HepG2 (cell line): ENCODE measurements around the gene SGMS1. TPM values are rescaled to one million over a fixed set of nuclear protein-coding genes. Genes with fewer than 3 reads are reported as not detected.

Experiments used
- ATAC-seq: fragments of 200-7000 bp; cut with Tn5 transposase; 3 replicates; pipeline ENCODE4 v1.9.1; 2020; ENCODE audit warnings: mild to moderate bottlenecking, moderate library complexity
- BruUV-seq: library from RNA; stranded (reverse); fragments of 400-500 nt; replicated peaks from 2 replicates; lab custom pipeline; 2021; lab: Mats Ljungman, UMichigan
- CTCF ChIA-PET: fragments of 300-600 bp; formaldehyde crosslinking; extraction: SDS; loops from one replicate; lab custom pipeline; 2021; ENCODE audit warnings: low total read pairs, inconsistent platforms, low intra/inter-chr PET ratio; lab: Yijun Ruan, JAX
- POLR2A ChIA-PET: fragments of 350-600 bp; sonication (Branson Sonifier 250); formaldehyde crosslinking; loops from one replicate; lab custom pipeline; 2020; ENCODE audit warnings: antibody characterized with exemption, inconsistent platforms; lab: Yijun Ruan, JAX
- DNase-seq: peaks from one replicate; pipeline ENCODE4 v3.0.0-alpha.2; 2015; ENCODE audit warnings: low spot score
- FAIRE-seq: peaks from 3 replicates; lab custom pipeline; 2011; peaks lifted over from hg19 to GRCh38; lab: Jason Lieb, UNC
- H2AFZ ChIP-seq: one replicate; pipeline ENCODE4 v1.6.1; 2011; ENCODE audit warnings: low read length, inconsistent platforms
- H3K27ac ChIP-seq: fragments of 300-600 bp; 3 replicates; pipeline ENCODE4 v1.8.0; 2011; ENCODE audit warnings: mixed run types, mild to moderate bottlenecking, mixed read lengths, low read length, inconsistent platforms; ENCODE audit not compliant: insufficient read depth; ENCODE audit errors: extremely low read length
- H3K27me3 ChIP-seq, 2 experiments: fragments of 200-600 bp in 1 of 2; 2 replicates in 1 of 2; 3 replicates in 1 of 2; pipeline versions ENCODE4 v1.6.0 to v1.8.0; 2011; ENCODE audit warnings: low read length in 2 of 2, mild to moderate bottlenecking in 2 of 2, moderate library complexity in 2 of 2, inconsistent platforms in 1 of 2; ENCODE audit not compliant: insufficient read depth in 2 of 2, control insufficient read depth in 1 of 2
- H3K36me3 ChIP-seq, 2 experiments: fragments of 200-600 bp in 1 of 2; replicated peaks in 1 of 2; 2 replicates in 1 of 2; 3 replicates in 1 of 2; pipeline versions ENCODE4 v1.5.1 to v1.8.0; 2011; ENCODE audit warnings: low read length in 2 of 2, inconsistent platforms in 1 of 2; ENCODE audit not compliant: insufficient read depth in 2 of 2, control insufficient read depth in 1 of 2
- H3K4me1 ChIP-seq: 2 replicates; pipeline ENCODE4 v1.5.1; 2012; ENCODE audit warnings: low read length, inconsistent platforms; ENCODE audit not compliant: insufficient read depth
- H3K4me2 ChIP-seq: 2 replicates; pipeline ENCODE4 v1.6.0; 2011; ENCODE audit warnings: low read depth, low read length, inconsistent platforms
- H3K4me3 ChIP-seq, 3 experiments: fragments of 200-600 bp in 1 of 3; sonication (generic), shearing (Covaris generic) in 1 of 3; replicated peaks in 1 of 3; 2 replicates each; pipeline ENCODE4 v1.5.1; 2011 to 2016; ENCODE audit warnings: low read length in 3 of 3, inconsistent platforms in 2 of 3, low read depth in 2 of 3, mild to moderate bottlenecking in 2 of 3, control low read depth in 1 of 3, mixed read lengths in 1 of 3; ENCODE audit not compliant: insufficient read depth in 1 of 3
- H3K79me2 ChIP-seq: one replicate; pipeline ENCODE4 v1.6.1; 2011; ENCODE audit warnings: low read length, inconsistent platforms; ENCODE audit not compliant: insufficient read depth
- H3K9ac ChIP-seq: 2 replicates; pipeline ENCODE4 v1.6.0; 2011; ENCODE audit warnings: mild to moderate bottlenecking, low read depth, low read length, inconsistent platforms; ENCODE audit not compliant: insufficient read depth
- H3K9me3 ChIP-seq: 2 replicates; pipeline ENCODE4 v1.5.1; 2012; ENCODE audit warnings: mild to moderate bottlenecking, low read length
- H4K20me1 ChIP-seq: 2 replicates; pipeline ENCODE4 v1.6.0; 2011; ENCODE audit warnings: inconsistent platforms, mild to moderate bottlenecking, low read length, moderate library complexity; ENCODE audit not compliant: insufficient read depth
- BORCS8-MEF2B ChIP-seq: sonication (generic); formaldehyde crosslinking; IDR thresholded peaks from 2 replicates; pipeline ENCODE4 v1.8.0; 2022; ENCODE audit warnings: mild to moderate bottlenecking, missing genetic modification reagents
- DNMT1 ChIP-seq: sonication (generic); formaldehyde crosslinking; IDR thresholded peaks from 2 replicates; pipeline ENCODE4 v1.5.1; 2020; ENCODE audit warnings: mild to moderate bottlenecking, missing genetic modification reagents
- FOXA1 ChIP-seq, 2 experiments: fragments of 450-650 bp in 1 of 2; sonication (generic) in 1 of 2; formaldehyde crosslinking in 1 of 2; IDR thresholded peaks; 2 replicates each; pipeline versions ENCODE4 v1.4.0 to v1.6.1; 2016 to 2020; ENCODE audit warnings: missing genetic modification reagents in 1 of 2
- MLLT10 ChIP-seq: sonication (generic); formaldehyde crosslinking; IDR thresholded peaks from 2 replicates; pipeline ENCODE4 v1.4.0; 2020; ENCODE audit warnings: missing genetic modification reagents
- MTF1 ChIP-seq: sonication (generic); formaldehyde crosslinking; IDR thresholded peaks from 2 replicates; pipeline ENCODE4 v1.5.0; 2020; ENCODE audit warnings: missing genetic modification reagents
- NPAS2 ChIP-seq: sonication (generic); formaldehyde crosslinking; IDR thresholded peaks from 2 replicates; pipeline ENCODE4 v1.8.0; 2022; ENCODE audit warnings: mild to moderate bottlenecking, missing genetic modification reagents, borderline replicate concordance
- PAX8 ChIP-seq: sonication (generic); formaldehyde crosslinking; IDR thresholded peaks from 2 replicates; pipeline ENCODE4 v1.8.0; 2022; ENCODE audit warnings: mild to moderate bottlenecking, missing genetic modification reagents, borderline replicate concordance
- RFX1 ChIP-seq: fragments of 450-650 bp; IDR thresholded peaks from 2 replicates; pipeline ENCODE4 v1.6.1; 2017
- SOX5 ChIP-seq: IDR thresholded peaks from 2 replicates; pipeline ENCODE4 v1.6.1; 2016; ENCODE audit warnings: borderline replicate concordance
- ZBTB2 ChIP-seq: sonication (generic); formaldehyde crosslinking; IDR thresholded peaks from 2 replicates; pipeline ENCODE4 v1.8.0; 2022; ENCODE audit warnings: low read depth, missing genetic modification reagents
- ZNF224 ChIP-seq: sonication (generic); formaldehyde crosslinking; IDR thresholded peaks from 2 replicates; pipeline ENCODE4 v1.5.0; 2020; ENCODE audit warnings: mild to moderate bottlenecking, missing genetic modification reagents
- ZNF230 ChIP-seq: sonication (generic); formaldehyde crosslinking; IDR thresholded peaks from 2 replicates; pipeline ENCODE4 v1.4.0; 2020; ENCODE audit warnings: mild to moderate bottlenecking, missing genetic modification reagents
- ZNF749 ChIP-seq: sonication (generic); formaldehyde crosslinking; IDR thresholded peaks from 2 replicates; pipeline ENCODE4 v1.8.0; 2022; ENCODE audit warnings: mild to moderate bottlenecking, missing genetic modification reagents, moderate library complexity, borderline replicate concordance
- ZNF75D ChIP-seq: sonication (generic); formaldehyde crosslinking; IDR thresholded peaks from 2 replicates; pipeline ENCODE4 v1.8.1; 2023; ENCODE audit warnings: missing genetic modification reagents, mild to moderate bottlenecking, borderline replicate concordance
- ZNF777 ChIP-seq: sonication (generic); formaldehyde crosslinking; IDR thresholded peaks from 2 replicates; pipeline ENCODE4 v1.4.0; 2020; ENCODE audit warnings: missing genetic modification reagents
- WGBS: methylation state at CpG from one replicate; pipeline ENCODE4 v1.1.6; 2017; ENCODE audit warnings: low lambda C conversion rate; 5-methylcytosine and 5-hydroxymethylcytosine counted together
- in situ Hi-C: cut with HindIII; loops from 2 replicates; pipeline ENCODE4 v1.10.0; 2017; ENCODE audit warnings: low pct_unique_long_range_greater_than_20kb; ENCODE audit not compliant: extremely low pct_ligation_motif_present
- intact Hi-C: fragments of 100-400 bp; cut with micrococcal nuclease; formaldehyde crosslinking; loops from one replicate; pipeline ENCODE4 v1.10.0; 2022; ENCODE audit not compliant: unreplicated experiment
- polyA plus RNA-seq, 8 experiments: library from polyadenylated mRNA; depleted of rRNA in 3 of 8; stranded (reverse) in 7 of 8; unstranded in 1 of 8; fragments of >200 nt; fragmentation: Illumina TruSeq in 4 of 8; extraction: Trizol in 4 of 8; gene quantifications; 2 replicates each; pipeline versions ENCODE4 v1.2.1 to v1.2.3, GENCODE V29; 2011 to 2016; ENCODE audit warnings: low read depth in 4 of 8, missing spikeins in 1 of 8, mixed read lengths in 1 of 8; ENCODE audit not compliant: insufficient read depth in 1 of 8
- total RNA-seq, 5 experiments: library from RNA; depleted of rRNA; stranded (reverse); fragments of >200 nt; fragmentation: Illumina TruSeq; extraction: Trizol; gene quantifications; 2 replicates each; pipeline ENCODE4 v1.2.3, GENCODE V29; 2016; ENCODE audit warnings: low read depth in 1 of 5
- TF ChIP-seq, protein P1 (sequence below): sonication (generic); formaldehyde crosslinking; conservative IDR thresholded peaks from 2 replicates; pipeline ENCODE4 v1.4.0; 2020; ENCODE audit warnings: missing genetic modification reagents

The SGMS1 gene
- total and polyA plus RNA-seq, 2 of the 13 experiments (the other 11 are each of a cell fraction or from before 2014, with no cell fraction given): 6.5 to 15.1 TPM

DNA sequence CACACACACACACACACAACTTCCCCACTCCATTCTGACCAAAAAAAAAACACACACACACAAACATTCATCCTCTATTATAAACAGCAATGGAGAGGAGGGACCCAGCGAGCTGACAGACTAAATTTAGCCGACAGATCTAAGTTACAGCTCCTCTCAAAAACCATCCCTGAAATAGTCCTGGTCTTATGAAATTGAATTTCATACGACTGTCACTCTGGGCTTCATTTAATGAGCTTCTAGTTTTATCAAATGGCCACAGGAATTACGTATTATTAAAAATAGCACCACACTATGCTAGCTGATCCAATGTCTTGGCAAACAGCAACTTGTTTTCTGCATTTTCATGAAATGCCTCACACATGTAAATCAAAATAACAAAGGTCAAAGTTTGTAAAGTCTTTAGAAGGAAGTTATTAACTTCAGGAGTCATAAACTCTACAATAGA lies 241.2 kb downstream of the SGMS1 start:
- TF ChIP-seq ZNF777 (CRISPR knock-in tag) (no peak), PAX8 (CRISPR knock-in tag) (no peak), MTF1 (CRISPR knock-in tag) (no peak), ZNF749 (CRISPR knock-in tag) (no peak)
- no TSS peak for BruUV-seq
- Histone ChIP-seq H3K36me3 (no peaks in the 10 kb centered on the region), H3K27ac (no peak overlapping the region), H3K79me2 (no peaks in the 10 kb centered on the region), H3K9me3 (no peaks in the 10 kb centered on the region), H3K9ac (no peak overlapping the region), H3K4me3 (no peak overlapping the region), H3K4me1 (peaks cover 19% of the 10 kb centered on the region), H2AFZ (no peak overlapping the region), H4K20me1 (no peaks in the 10 kb centered on the region), H3K27me3 (no peaks in the 10 kb centered on the region), H3K4me2 (no peak overlapping the region)
- in situ Hi-C loops: no loop called here
- FAIRE-seq: no peak
- no peak for ATAC-seq
- intact Hi-C loops: no loop called here
- no peak for DNase-seq
- 94% methylated on average over 4 of the region's 4 CpGs for WGBS
- ChIA-PET CTCF (no interaction called here), POLR2A (no interaction called here)

- Histone ChIP-seq H3K36me3 (no peaks in the 10 kb centered on the region), H2AFZ (no peak overlapping the region), H3K27me3 (no peaks in the 10 kb centered on the region), H3K9ac (no peak overlapping the region), H3K4me3 (no peak overlapping the region), H3K9me3 (no peaks in the 10 kb centered on the region), H3K4me2 (no peak overlapping the region), H4K20me1 (no peaks in the 10 kb centered on the region), H3K4me1 (peaks cover 18% of the 10 kb centered on the region), H3K79me2 (no peaks in the 10 kb centered on the region), H3K27ac (no peak overlapping the region)
- DNase-seq (no peak), ATAC-seq (no peak), FAIRE-seq (no peak)
- ChIA-PET POLR2A (no interaction called here), CTCF (no interaction called here)
- 95% methylated on average over 3 of the region's 3 CpGs for WGBS
- no TSS peak for BruUV-seq
- in situ Hi-C loops (no loop called here), intact Hi-C loops (no loop called here)
- no peak for TF ChIP-seq ZBTB2
- no peak for TF ChIP-seq NPAS2
- no peak for TF ChIP-seq FOXA1 (IDR thresholded peaks at IDR 0.05)
- no peak for TF ChIP-seq FOXA1 (CRISPR knock-in tag; IDR thresholded peaks at IDR 0.05)
- TF ChIP-seq DNMT1 (CRISPR knock-in tag): no peak
- TF ChIP-seq SOX5 (CRISPR knock-in tag): no peak
- TF ChIP-seq ZNF230 (CRISPR knock-in tag): no peak
- no peak for TF ChIP-seq BORCS8-MEF2B
- TF ChIP-seq, protein P1, sequence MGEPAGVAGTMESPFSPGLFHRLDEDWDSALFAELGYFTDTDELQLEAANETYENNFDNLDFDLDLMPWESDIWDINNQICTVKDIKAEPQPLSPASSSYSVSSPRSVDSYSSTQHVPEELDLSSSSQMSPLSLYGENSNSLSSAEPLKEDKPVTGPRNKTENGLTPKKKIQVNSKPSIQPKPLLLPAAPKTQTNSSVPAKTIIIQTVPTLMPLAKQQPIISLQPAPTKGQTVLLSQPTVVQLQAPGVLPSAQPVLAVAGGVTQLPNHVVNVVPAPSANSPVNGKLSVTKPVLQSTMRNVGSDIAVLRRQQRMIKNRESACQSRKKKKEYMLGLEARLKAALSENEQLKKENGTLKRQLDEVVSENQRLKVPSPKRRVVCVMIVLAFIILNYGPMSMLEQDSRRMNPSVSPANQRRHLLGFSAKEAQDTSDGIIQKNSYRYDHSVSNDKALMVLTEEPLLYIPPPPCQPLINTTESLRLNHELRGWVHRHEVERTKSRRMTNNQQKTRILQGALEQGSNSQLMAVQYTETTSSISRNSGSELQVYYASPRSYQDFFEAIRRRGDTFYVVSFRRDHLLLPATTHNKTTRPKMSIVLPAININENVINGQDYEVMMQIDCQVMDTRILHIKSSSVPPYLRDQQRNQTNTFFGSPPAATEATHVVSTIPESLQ: no peak
- TF ChIP-seq MLLT10: no peak
- no peak for TF ChIP-seq RFX1
- TF ChIP-seq ZNF75D (CRISPR knock-in tag): no peak
- no peak for TF ChIP-seq ZNF224 (CRISPR knock-in tag)
These were observed 242.1 kb downstream of the SGMS1 start for GRCh38 chr10:50381642-50382041.
